H1 (cell line): ENCODE data around the gene PLA2R1. TPM values are rescaled to one million over a fixed set of nuclear protein-coding genes. Genes with fewer than 3 reads are reported as not detected.

Experiments
- CTCF ChIA-PET: fragments of 300-600 bp; sonication (Branson Sonifier 250); formaldehyde crosslinking; loops from one replicate; lab custom pipeline; 2021; ENCODE audit not compliant: partially characterized antibody; lab: Charles Lee
- POLR2A ChIA-PET: fragments of 300-600 bp; sonication (Branson Sonifier 250); formaldehyde crosslinking; loops from one replicate; lab custom pipeline; 2021; ENCODE audit warnings: inconsistent platforms; ENCODE audit not compliant: partially characterized antibody; lab: Charles Lee
- DNase-seq, 2 experiments: peaks; one replicate each; pipeline versions ENCODE4 v3.0.0 to v3.0.0-alpha.2; 2010 to 2022; ENCODE audit warnings: low spot score in 2 of 2, low read depth in 1 of 2, mixed read lengths in 1 of 2
- FAIRE-seq: peaks from 2 replicates; lab custom pipeline; 2011; peaks lifted over from hg19 to GRCh38; lab: Jason Lieb, UNC
- H2AFZ ChIP-seq: 2 replicates; pipeline ENCODE4 v1.8.1; 2012; ENCODE audit warnings: low read length, inconsistent platforms
- H2AK5ac ChIP-seq: 2 replicates; pipeline ENCODE4 v1.6.1; 2013; ENCODE audit warnings: low read depth, low read length
- H2BK120ac ChIP-seq: replicated peaks from 2 replicates; pipeline ENCODE3; 2013; ENCODE audit warnings: low read depth, low read length, inconsistent platforms
- H2BK12ac ChIP-seq: 2 replicates; pipeline ENCODE4 v1.6.1; 2013; ENCODE audit warnings: low read depth, low read length
- H2BK15ac ChIP-seq: 2 replicates; pipeline ENCODE4 v1.6.1; 2013; ENCODE audit warnings: low read length
- H2BK20ac ChIP-seq: 2 replicates; pipeline ENCODE4 v1.6.1; 2013; ENCODE audit warnings: low read length
- H2BK5ac ChIP-seq: 2 replicates; pipeline ENCODE4 v1.6.1; 2013; ENCODE audit warnings: low read depth, low read length
- H3K14ac ChIP-seq: 2 replicates; pipeline ENCODE4 v1.6.1; 2013; ENCODE audit warnings: inconsistent platforms; ENCODE audit not compliant: insufficient read length
- H3K18ac ChIP-seq: 2 replicates; pipeline ENCODE4 v1.6.1; 2013; ENCODE audit warnings: low read length; ENCODE audit errors: extremely low read depth
- H3K23ac ChIP-seq: 2 replicates; pipeline ENCODE4 v1.6.1; 2013; ENCODE audit warnings: inconsistent platforms; ENCODE audit not compliant: insufficient read length
- H3K23me2 ChIP-seq: 2 replicates; pipeline ENCODE4 v1.6.1; 2013; ENCODE audit warnings: low read depth, low read length
- H3K27ac ChIP-seq: 2 replicates; pipeline ENCODE4 v1.6.1; 2011; ENCODE audit warnings: low read depth, low read length, inconsistent platforms
- H3K27me3 ChIP-seq, 4 experiments: replicated peaks in 1 of 4; 1 replicate in 1 of 4; 2 replicates in 3 of 4; pipeline versions ENCODE4 v1.6.1 to v1.8.1; 2011 to 2013; ENCODE audit warnings: low read length in 3 of 4, mild to moderate bottlenecking in 3 of 4, inconsistent platforms in 2 of 4, mixed read lengths in 2 of 4, moderate library complexity in 1 of 4; ENCODE audit not compliant: control insufficient read depth in 3 of 4, insufficient read depth in 3 of 4; ENCODE audit errors: extremely low read depth in 1 of 4
- H3K36me3 ChIP-seq, 4 experiments: 2 replicates each; pipeline versions ENCODE4 v1.6.1 to v1.8.1; 2011 to 2013; ENCODE audit warnings: mild to moderate bottlenecking in 4 of 4, low read length in 3 of 4, moderate library complexity in 2 of 4, control low read depth in 1 of 4, inconsistent platforms in 1 of 4; ENCODE audit not compliant: insufficient read depth in 4 of 4, control insufficient read depth in 2 of 4
- H3K4ac ChIP-seq: replicated peaks from 2 replicates; pipeline ENCODE3; 2013; ENCODE audit warnings: low read length, low read depth, mixed read lengths, inconsistent platforms; ENCODE audit not compliant: insufficient read length
- H3K4me1 ChIP-seq, 4 experiments: replicated peaks in 1 of 4; 1 replicate in 1 of 4; 2 replicates in 3 of 4; pipeline versions ENCODE4 v1.6.1 to v1.8.1; 2011 to 2013; ENCODE audit warnings: low read length in 3 of 4, inconsistent platforms in 2 of 4, mixed read lengths in 1 of 4; ENCODE audit not compliant: insufficient read depth in 4 of 4, control insufficient read depth in 3 of 4
- H3K4me2 ChIP-seq, 2 experiments: 2 replicates each; pipeline versions ENCODE4 v1.6.1 to v1.8.1; 2011 to 2013; ENCODE audit warnings: low read depth in 2 of 2, low read length in 2 of 2, control low read depth in 1 of 2, inconsistent platforms in 1 of 2, mild to moderate bottlenecking in 1 of 2; ENCODE audit not compliant: insufficient read depth in 1 of 2
- H3K4me3 ChIP-seq, 4 experiments: fragments of 200-600, 300-600 bp in 1 of 4; sonication (generic), shearing (Covaris generic), sonication (Bioruptor Twin) in 1 of 4; 2 replicates each; pipeline versions ENCODE4 v1.5.1 to v1.8.1; 2011 to 2016; ENCODE audit warnings: low read length in 4 of 4, low read depth in 3 of 4, control low read depth in 2 of 4, inconsistent platforms in 2 of 4, mild to moderate bottlenecking in 2 of 4, mixed read lengths in 1 of 4, moderate library complexity in 1 of 4; ENCODE audit not compliant: insufficient read depth in 2 of 4; ENCODE audit errors: extremely low read depth in 1 of 4
- H3K56ac ChIP-seq: replicated peaks from 2 replicates; pipeline ENCODE3; 2013; ENCODE audit warnings: low read depth, mild to moderate bottlenecking, mixed read lengths, low read length, inconsistent platforms; ENCODE audit not compliant: insufficient read length
- H3K79me1 ChIP-seq: 2 replicates; pipeline ENCODE4 v1.6.1; 2013; ENCODE audit warnings: low read depth, low read length, control low read depth
- H3K79me2 ChIP-seq, 2 experiments: 2 replicates each; pipeline versions ENCODE4 v1.6.1 to v1.8.1; 2012 to 2013; ENCODE audit warnings: low read length in 2 of 2, mild to moderate bottlenecking in 2 of 2, inconsistent platforms in 1 of 2; ENCODE audit not compliant: insufficient read depth in 2 of 2, control insufficient read depth in 1 of 2
- H3K9ac ChIP-seq, 4 experiments: replicated peaks in 1 of 4; 1 replicate in 1 of 4; 2 replicates in 3 of 4; pipeline versions ENCODE4 v1.6.1 to v1.8.1; 2011 to 2013; ENCODE audit warnings: low read depth in 3 of 4, low read length in 3 of 4, control low read depth in 2 of 4, mild to moderate bottlenecking in 2 of 4, moderate library complexity in 2 of 4, inconsistent platforms in 1 of 4; ENCODE audit errors: extremely low read depth in 1 of 4
- H3K9me3 ChIP-seq, 2 experiments: 2 replicates each; pipeline versions ENCODE4 v1.6.1 to v1.8.1; 2012 to 2013; ENCODE audit warnings: mild to moderate bottlenecking in 2 of 2, moderate library complexity in 2 of 2, control low read depth in 1 of 2, inconsistent platforms in 1 of 2, low read depth in 1 of 2, low read length in 1 of 2, mixed read lengths in 1 of 2; ENCODE audit not compliant: insufficient read depth in 2 of 2
- H4K20me1 ChIP-seq, 2 experiments: replicated peaks in 1 of 2; 2 replicates each; pipeline versions ENCODE3 to v1.8.1; 2011 to 2013; ENCODE audit warnings: inconsistent platforms in 2 of 2, low read length in 2 of 2, mild to moderate bottlenecking in 1 of 2; ENCODE audit not compliant: insufficient read depth in 2 of 2, control insufficient read depth in 1 of 2
- H4K5ac ChIP-seq: 2 replicates; pipeline ENCODE4 v1.6.1; 2013; ENCODE audit warnings: low read length, low read depth, mixed read lengths, inconsistent platforms; ENCODE audit not compliant: insufficient read length
- H4K8ac ChIP-seq: 2 replicates; pipeline ENCODE4 v1.8.0; 2013; ENCODE audit warnings: mild to moderate bottlenecking, moderate library complexity, low read length, inconsistent platforms; ENCODE audit not compliant: insufficient read depth; ENCODE audit errors: extremely low read depth
- H4K91ac ChIP-seq: replicated peaks from 2 replicates; pipeline ENCODE3; 2013; ENCODE audit warnings: low read length, mixed read lengths, inconsistent platforms; ENCODE audit not compliant: insufficient read length
- CHD1 ChIP-seq: IDR thresholded peaks from 2 replicates; pipeline ENCODE4 v1.6.1; 2012; ENCODE audit warnings: low read depth, low read length, improper control_type of control experiment
- WGBS, 2 experiments: shearing (Covaris generic) in 1 of 2; methylation state at CpG; one replicate each; pipeline versions ENCODE4 v1.1.6 to v1.1.7; 2013 to 2015; ENCODE audit warnings: low lambda C conversion rate in 2 of 2, mixed read lengths in 2 of 2, inconsistent platforms in 1 of 2, low coverage in 1 of 2, missing lambda C conversion rate in 1 of 2; ENCODE audit not compliant: insufficient replicate concordance in 2 of 2, insufficient coverage in 1 of 2, insufficient read length in 1 of 2; ENCODE audit errors: extremely low coverage in 1 of 2, missing lambda C conversion rate in 1 of 2; 5-methylcytosine and 5-hydroxymethylcytosine counted together
- polyA plus RNA-seq, 7 experiments: library from polyadenylated mRNA; depleted of rRNA in 3 of 7; stranded (reverse) in 5 of 7; unstranded in 2 of 7; fragments of >200 nt in 5 of 7; fragments of 200-250 nt in 2 of 7; gene quantifications; 1 replicate in 5 of 7; 2 replicates in 1 of 7; 4 replicates in 1 of 7; pipeline versions ENCODE4 v1.2.1 to v1.2.3, GENCODE V29; 2011 to 2013; ENCODE audit warnings: missing spikeins in 2 of 7, mixed read lengths in 2 of 7
- total RNA-seq: library from RNA; stranded (reverse); fragmentation: NEBNext Ultra II Directional; extraction: Animal tissue kit (Norgen Biotek cat#: 25700); gene quantifications from 2 replicates; pipeline ENCODE4 v1.2.1, GENCODE V29; 2021

The PLA2R1 gene
- total and polyA plus RNA-seq, 2 of the 8 experiments (the other 6 are each of a cell fraction or from before 2014, with no cell fraction given): 0.65 to 1.5 TPM

DNA sequence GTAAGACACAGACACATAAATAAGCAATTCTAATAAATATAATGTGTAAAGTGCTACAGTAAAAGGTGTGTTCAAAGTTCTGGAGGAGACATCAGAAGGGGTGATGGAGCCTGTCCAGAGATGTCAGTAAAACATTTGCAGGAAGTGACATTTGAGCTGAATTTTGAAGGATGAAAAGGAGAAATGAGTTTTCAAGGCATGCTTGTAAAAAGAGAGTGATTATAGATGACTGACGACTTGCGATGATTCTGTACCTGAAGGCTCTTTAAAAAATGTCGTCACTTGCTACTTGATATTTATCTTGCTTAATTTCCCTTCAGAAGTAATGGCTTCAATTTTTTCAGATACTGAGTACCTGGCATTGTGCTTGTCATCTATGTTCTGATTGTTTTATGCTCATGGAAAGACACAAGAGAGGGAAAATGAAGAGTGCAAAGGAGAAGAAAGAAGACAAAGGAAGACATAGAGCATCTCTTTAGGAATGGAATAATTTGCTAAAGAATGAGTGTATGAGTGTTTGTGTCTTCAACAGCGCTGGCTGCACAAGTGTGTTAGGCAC is 73.9 kb downstream of the PLA2R1 start:
- peaks cover 0 to 3% (median 0%) of the 10 kb centered on the region in 4 experiments; a peak in 1 of 7 replicates for H3K27me3 ChIP-seq
- no peak overlapping the region for H3K4me3 ChIP-seq
- 92% methylated on average over 4 of the region's 4 CpGs; no CpG with 5 or more reads in 1 of the 2 experiments for WGBS, 2 experiments
- no peak overlapping the region for H2BK12ac ChIP-seq
- no peak overlapping the region for H4K5ac ChIP-seq
- ChIA-PET POLR2A (no interaction called here), CTCF (interaction anchor here (1.0 to 1.7 kb wide), 5 partner anchors 9 to 34 kb away, joined by 3 to 10 read pairs (median 3); no protein-coding TSS in a partner anchor)
- no peak overlapping the region for H4K91ac ChIP-seq
- H4K8ac ChIP-seq: no peak overlapping the region
- no peak overlapping the region for H2AFZ ChIP-seq
- no peak overlapping the region for H3K14ac ChIP-seq
- no peak overlapping the region for H3K9ac ChIP-seq
- FAIRE-seq: no peak
- no peak overlapping the region for H2BK5ac ChIP-seq
- H2BK120ac ChIP-seq: no peak overlapping the region
- H3K18ac ChIP-seq: no peak overlapping the region
- no peak overlapping the region for H3K27ac ChIP-seq
- no peak overlapping the region for H3K4me2 ChIP-seq
- no peaks in the 10 kb centered on the region for H4K20me1 ChIP-seq
- H3K56ac ChIP-seq: no peak overlapping the region
- no peak overlapping the region for H3K4ac ChIP-seq
- no peaks in the 10 kb centered on the region for H3K79me2 ChIP-seq
- no peak for TF ChIP-seq CHD1
- TF ChIP-seq, all 59 proteins: peak for 0
- Histone ChIP-seq H3K23me2 (no peaks in the 10 kb centered on the region), H3K9me3 (no peaks in the 10 kb centered on the region), H3K79me1 (no peaks in the 10 kb centered on the region), H2BK20ac (no peak overlapping the region), H3K23ac (no peak overlapping the region), H3K4me1 (no peaks in the 10 kb centered on the region), H2BK15ac (no peak overlapping the region), H3K36me3 (no peaks in the 10 kb centered on the region), H2AK5ac (no peak overlapping the region)
- DNase-seq: no peak
